PC-3 (cell line): ENCODE measurements around the gene SARDH. TPM values are rescaled to one million over a fixed set of nuclear protein-coding genes. Genes with fewer than 3 reads are reported as not detected.

ENCODE experiments used
- ATAC-seq: fragments of 200-7000 bp; cut with Tn5 transposase; 2 replicates; pipeline ENCODE4 v1.9.1; 2020; ENCODE audit warnings: mild to moderate bottlenecking, moderate library complexity
- BruUV-seq: library from RNA; stranded (reverse); fragments of 400-500 nt; replicated peaks from 2 replicates; lab custom pipeline; 2021; lab: Mats Ljungman, UMichigan
- CTCF ChIA-PET: fragments of 300-600 bp; sonication (Branson Sonifier 250); formaldehyde crosslinking; loops from one replicate; lab custom pipeline; 2022; ENCODE audit warnings: antibody characterized with exemption; lab: Charles Lee
- POLR2A ChIA-PET: fragments of 300-600 bp; sonication (Branson Sonifier 250); formaldehyde crosslinking; loops from one replicate; lab custom pipeline; 2022; ENCODE audit warnings: antibody characterized with exemption; ENCODE audit not compliant: unreplicated experiment; lab: Charles Lee
- DNase-seq: peaks from one replicate; pipeline ENCODE4 v3.0.0-alpha.2; 2015
- H2AFZ ChIP-seq: fragments of 300-600 bp; sonication (generic); 2 replicates; pipeline ENCODE4 v1.6.0; 2016; ENCODE audit warnings: antibody characterized with exemption, low read length
- H3F3A ChIP-seq: fragments of 300-600 bp; sonication (generic); one replicate; pipeline ENCODE4 v1.6.0; 2017; ENCODE audit warnings: antibody characterized with exemption, low read length, control low read depth, mild to moderate bottlenecking; ENCODE audit not compliant: unreplicated experiment
- H3K27ac ChIP-seq: fragments of 300-600 bp; sonication (generic); 2 replicates; pipeline ENCODE4 v1.5.1; 2016; ENCODE audit warnings: mild to moderate bottlenecking, low read length
- H3K27me3 ChIP-seq: fragments of 300-600 bp; sonication (generic); 2 replicates; pipeline ENCODE4 v1.6.1; 2016; ENCODE audit warnings: low read length, mixed read lengths
- H3K36me3 ChIP-seq: fragments of 300-600 bp; sonication (generic); 2 replicates; pipeline ENCODE4 v1.6.1; 2016; ENCODE audit warnings: low read depth, mixed run types, low read length, mixed read lengths
- H3K4me1 ChIP-seq: fragments of 300-600 bp; sonication (generic); 2 replicates; pipeline ENCODE4 v1.5.1; 2016; ENCODE audit warnings: low read length; ENCODE audit not compliant: insufficient read depth
- H3K4me2 ChIP-seq: fragments of 300-600 bp; sonication (generic); 2 replicates; pipeline ENCODE4 v1.6.0; 2016; ENCODE audit warnings: low read length
- H3K4me3 ChIP-seq: fragments of 300-600 bp; sonication (generic); 2 replicates; pipeline ENCODE4 v1.5.1; 2016; ENCODE audit warnings: mild to moderate bottlenecking, low read length, mixed read lengths
- H3K79me2 ChIP-seq: fragments of 300-600 bp; sonication (generic); 2 replicates; pipeline ENCODE4 v1.6.1; 2017; ENCODE audit warnings: low read length, mixed read lengths
- H3K9ac ChIP-seq: fragments of 300-600 bp; sonication (generic); 2 replicates; pipeline ENCODE4 v1.6.0; 2016; ENCODE audit warnings: mild to moderate bottlenecking, low read length
- H3K9me2 ChIP-seq: fragments of 300-600 bp; sonication (generic); replicated peaks from 2 replicates; pipeline ENCODE4 v1.6.1; 2016; ENCODE audit warnings: mixed run types, low read length, mixed read lengths
- H3K9me3 ChIP-seq: fragments of 300-600 bp; sonication (generic); 2 replicates; pipeline ENCODE4 v1.6.1; 2016; ENCODE audit warnings: low read length, mixed read lengths
- H4K20me1 ChIP-seq: fragments of 300-600 bp; sonication (generic); 2 replicates; pipeline ENCODE4 v1.6.1; 2016; ENCODE audit warnings: low read length, mixed read lengths
- EZH2 ChIP-seq: fragments of 300-600 bp; sonication (generic); IDR thresholded peaks from one replicate; pipeline ENCODE4 v1.6.1; 2017; ENCODE audit warnings: antibody characterized with exemption, mild to moderate bottlenecking, low read length; ENCODE audit not compliant: unreplicated experiment
- EZH2phosphoT487 ChIP-seq: fragments of 300-600 bp; sonication (generic); IDR thresholded peaks from 2 replicates; pipeline ENCODE4 v1.6.1; 2018; ENCODE audit warnings: mild to moderate bottlenecking, antibody characterized with exemption, low read length, borderline replicate concordance
- intact Hi-C: fragments of 100-400 bp; cut with micrococcal nuclease; formaldehyde crosslinking; loops from 2 replicates; pipeline ENCODE4 v1.9.0; 2023
- total RNA-seq: library from RNA; depleted of rRNA; stranded (reverse); fragments of >200 nt; gene quantifications from 2 replicates; pipeline ENCODE4 v1.2.3, GENCODE V29; 2014
- TF ChIP-seq, protein P1 (sequence below): fragments of 300-600 bp; sonication (generic); conservative IDR thresholded peaks from 2 replicates; pipeline ENCODE4 v1.5.1; 2017; ENCODE audit warnings: antibody characterized with exemption, low read depth, mild to moderate bottlenecking, low read length

The SARDH gene
- total RNA-seq, 1 experiment from 2014 or later = 3.4 TPM

DNA sequence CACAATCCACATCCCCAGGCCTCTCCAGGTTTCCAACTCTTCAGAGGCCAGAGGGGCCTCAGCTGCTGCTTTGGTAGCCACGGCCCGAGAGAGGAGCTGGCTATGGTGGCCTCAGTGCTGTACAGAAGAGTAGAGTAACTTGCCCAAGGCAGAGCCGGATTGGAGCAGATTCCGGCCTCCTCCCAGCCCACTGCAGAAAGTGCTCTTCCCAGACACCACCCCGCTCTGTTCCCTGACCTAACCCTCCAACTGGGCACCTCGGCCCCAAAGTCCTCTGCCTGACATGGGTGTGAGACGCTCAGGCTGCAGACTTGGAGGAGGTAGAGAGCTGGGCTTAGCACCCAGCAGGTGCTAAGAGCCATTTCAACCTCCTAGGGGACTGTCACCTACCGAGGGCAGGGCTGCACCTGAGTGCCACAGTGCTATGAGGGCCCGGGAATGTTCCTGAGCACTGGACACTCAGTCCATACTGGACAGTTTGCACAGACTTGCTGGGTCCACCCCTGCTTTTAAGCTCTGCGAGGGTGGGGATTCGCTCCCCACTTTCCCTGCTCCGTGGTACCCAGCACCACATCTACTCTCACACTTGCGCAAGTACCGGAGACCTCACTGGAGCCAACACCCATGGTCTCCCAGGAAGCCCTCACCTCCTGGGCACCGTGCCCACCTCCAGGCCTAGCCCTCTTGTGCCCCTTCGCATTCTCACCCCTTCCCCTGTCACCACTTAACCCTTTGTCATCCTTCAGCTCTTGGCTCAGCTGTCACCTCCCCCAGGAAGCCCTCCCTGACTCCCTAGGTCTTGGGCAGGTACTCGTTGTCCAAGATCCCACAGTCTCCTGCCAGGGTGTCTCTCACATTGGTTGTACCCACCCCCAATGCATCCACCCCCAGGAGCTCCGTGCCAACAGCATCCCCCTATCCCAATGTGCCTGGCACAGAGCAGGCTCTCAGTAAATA, 52.2 kb downstream of the SARDH start:
- intact Hi-C loops = no loop called here
- POLR2A ChIA-PET = no interaction called here
- no peak overlapping the region for H3K27ac ChIP-seq
- ATAC-seq (no peak), DNase-seq (no peak)
- no peaks in the 10 kb centered on the region for H3K9me3 ChIP-seq
- no peaks in the 10 kb centered on the region for H3K27me3 ChIP-seq
- H3F3A ChIP-seq = no peaks in the 10 kb centered on the region
- no peak overlapping the region for H3K4me3 ChIP-seq
- no peak overlapping the region for H2AFZ ChIP-seq
- CTCF ChIA-PET = no interaction called here
- H3K79me2 ChIP-seq = no peaks in the 10 kb centered on the region
- no peaks in the 10 kb centered on the region for H3K36me3 ChIP-seq
- no peak overlapping the region for H3K9ac ChIP-seq
- peaks cover 14% of the 10 kb centered on the region for H3K4me1 ChIP-seq
- no peaks in the 10 kb centered on the region for H3K9me2 ChIP-seq
- TF ChIP-seq EZH2phosphoT487 (no peak), EZH2 (no peak)
- TF ChIP-seq, protein P1, sequence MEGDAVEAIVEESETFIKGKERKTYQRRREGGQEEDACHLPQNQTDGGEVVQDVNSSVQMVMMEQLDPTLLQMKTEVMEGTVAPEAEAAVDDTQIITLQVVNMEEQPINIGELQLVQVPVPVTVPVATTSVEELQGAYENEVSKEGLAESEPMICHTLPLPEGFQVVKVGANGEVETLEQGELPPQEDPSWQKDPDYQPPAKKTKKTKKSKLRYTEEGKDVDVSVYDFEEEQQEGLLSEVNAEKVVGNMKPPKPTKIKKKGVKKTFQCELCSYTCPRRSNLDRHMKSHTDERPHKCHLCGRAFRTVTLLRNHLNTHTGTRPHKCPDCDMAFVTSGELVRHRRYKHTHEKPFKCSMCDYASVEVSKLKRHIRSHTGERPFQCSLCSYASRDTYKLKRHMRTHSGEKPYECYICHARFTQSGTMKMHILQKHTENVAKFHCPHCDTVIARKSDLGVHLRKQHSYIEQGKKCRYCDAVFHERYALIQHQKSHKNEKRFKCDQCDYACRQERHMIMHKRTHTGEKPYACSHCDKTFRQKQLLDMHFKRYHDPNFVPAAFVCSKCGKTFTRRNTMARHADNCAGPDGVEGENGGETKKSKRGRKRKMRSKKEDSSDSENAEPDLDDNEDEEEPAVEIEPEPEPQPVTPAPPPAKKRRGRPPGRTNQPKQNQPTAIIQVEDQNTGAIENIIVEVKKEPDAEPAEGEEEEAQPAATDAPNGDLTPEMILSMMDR = no peak
- H4K20me1 ChIP-seq = no peaks in the 10 kb centered on the region
- H3K4me2 ChIP-seq = no peak overlapping the region
- no TSS peak for BruUV-seq

GRCh38 chr9:133684936-133685361, 53.2 kb downstream of the SARDH start:
- ATAC-seq (no peak), DNase-seq (no peak)
- Histone ChIP-seq H3K4me1 (0 out of 2 replicates have a peak, but pooled peaks cover 4% of the 10 kb centered on the region), H3K9ac (no peak overlapping the region), H3K4me2 (no peak overlapping the region), H3K27me3 (no peaks in the 10 kb centered on the region), H3K9me3 (no peaks in the 10 kb centered on the region), H3K4me3 (no peak overlapping the region), H3K27ac (no peak overlapping the region), H3F3A (no peaks in the 10 kb centered on the region), H3K79me2 (no peaks in the 10 kb centered on the region), H3K9me2 (no peaks in the 10 kb centered on the region), H3K36me3 (no peaks in the 10 kb centered on the region), H2AFZ (no peak overlapping the region), H4K20me1 (no peaks in the 10 kb centered on the region)
- no peak for TF ChIP-seq EZH2
- TF ChIP-seq, protein P1 = no peak
- TF ChIP-seq EZH2phosphoT487 = no peak
- POLR2A ChIA-PET = no interaction called here
- intact Hi-C loops = no loop called here
- CTCF ChIA-PET = no interaction called here
- no TSS peak for BruUV-seq
